Stimulated activated CD8-positive, alpha-beta memory T cell treated with anti-CD3 and anti-CD28 coated beads, Interleukin-12 subunit alpha, Interleukin-12 subunit beta, amount 100 ng/mL, for 24 hours (primary cell): ENCODE results near the gene CD320.
"Not testable (repeated sequence)": the region's sequence is repeated elsewhere in the genome, so short reads cannot be mapped to it uniquely, and the experiment has no call there.

Source experiments
- DNase-seq: peaks from one replicate; pipeline ENCODE4 v3.0.0-alpha.2; 2020; ENCODE audit errors: extremely low read depth

Gene CD320

GRCh38 chr19:8307965-8308866, at the start of gene CD320:
Gene CD320, minus strand, starts transcription at chr19:8308358. Its CDS starts 68 bp downstream, at chr19:8308290.
- peak; percentile 72 for DNase-seq

- no peak for DNase-seq
Observed at GRCh38 chr19:8357007-8357521, 48.9 kb upstream of the CD320 start.

GRCh38 chr19:8355631-8356402, 47.7 kb upstream of the CD320 start:
- DNase-seq: no peak

- not testable (repeated sequence) for DNase-seq
Observed at GRCh38 chr19:8352845-8353244, 44.7 kb upstream of the CD320 start.

DNA sequence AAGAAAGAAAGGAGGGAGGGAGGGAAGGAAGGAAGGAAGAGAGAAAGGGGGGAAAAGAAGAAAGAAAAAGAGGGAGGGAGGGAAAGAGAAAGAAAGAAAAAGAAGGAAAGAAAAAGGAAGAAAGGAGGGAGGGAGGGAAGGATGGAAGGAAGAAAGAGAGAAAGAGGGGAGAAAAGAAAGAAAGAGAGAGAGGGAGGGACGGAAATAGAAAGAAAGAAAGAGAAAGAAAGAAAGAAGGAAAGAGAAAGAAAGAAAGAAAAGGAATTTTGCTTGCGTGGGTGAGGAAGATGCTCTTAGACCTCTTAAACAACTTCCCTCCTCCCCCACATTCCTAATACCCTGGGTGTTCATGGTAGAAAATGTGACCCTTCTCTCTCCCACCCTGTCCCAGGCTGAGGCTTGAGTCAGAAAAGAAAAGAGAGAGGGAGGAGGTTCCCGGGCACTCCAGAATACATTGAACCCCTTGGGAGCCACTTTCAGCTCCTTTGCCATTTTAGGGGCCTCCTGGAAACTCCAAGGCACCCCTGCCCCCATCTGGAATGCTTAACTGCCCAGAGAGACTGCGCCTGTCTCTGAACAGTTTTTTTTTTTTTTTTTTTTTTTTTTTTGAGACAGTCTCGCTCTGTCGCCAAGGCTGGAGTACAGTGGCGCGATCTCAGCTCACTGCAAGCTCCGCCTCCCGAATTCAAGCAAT, 44.1 kb upstream of the CD320 start:
- DNase-seq: no peak

DNA sequence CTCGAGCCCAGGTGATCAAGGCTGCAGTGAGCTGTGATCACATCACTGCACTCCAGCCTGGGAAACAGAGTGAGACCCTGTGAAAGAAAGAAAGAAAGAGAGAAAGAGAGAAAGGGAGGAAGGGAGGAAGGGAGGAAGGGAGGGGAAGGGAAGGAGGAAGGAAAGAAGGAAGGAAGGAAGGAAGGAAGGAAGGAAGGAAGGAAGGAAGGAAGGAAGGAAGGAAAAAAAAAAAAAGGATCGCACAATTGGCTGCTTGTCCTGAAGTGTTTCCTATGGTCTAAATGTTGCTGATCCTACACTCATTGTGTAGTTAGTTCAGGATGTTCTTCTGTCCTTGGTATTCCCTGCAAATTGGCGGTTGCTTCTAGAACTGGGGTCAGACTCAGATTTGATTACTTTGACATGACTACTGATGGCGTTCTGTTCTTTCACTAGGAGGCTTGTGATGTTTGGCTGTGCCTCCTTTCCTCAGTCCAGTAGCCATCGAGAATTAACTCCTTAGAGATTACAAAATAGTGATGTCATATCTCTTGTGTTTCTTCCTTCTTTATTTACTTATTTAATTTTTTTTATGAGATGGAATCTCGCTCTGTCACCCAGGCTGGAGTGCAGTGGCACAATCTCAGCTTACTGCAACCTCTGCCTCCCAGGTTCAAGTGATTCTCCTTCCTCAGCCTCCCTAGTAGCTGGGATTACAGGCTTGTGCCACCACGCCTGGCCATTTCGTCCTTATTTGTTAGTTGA, 41.6 kb upstream of the CD320 start:
- DNase-seq: not testable (repeated sequence)

DNA sequence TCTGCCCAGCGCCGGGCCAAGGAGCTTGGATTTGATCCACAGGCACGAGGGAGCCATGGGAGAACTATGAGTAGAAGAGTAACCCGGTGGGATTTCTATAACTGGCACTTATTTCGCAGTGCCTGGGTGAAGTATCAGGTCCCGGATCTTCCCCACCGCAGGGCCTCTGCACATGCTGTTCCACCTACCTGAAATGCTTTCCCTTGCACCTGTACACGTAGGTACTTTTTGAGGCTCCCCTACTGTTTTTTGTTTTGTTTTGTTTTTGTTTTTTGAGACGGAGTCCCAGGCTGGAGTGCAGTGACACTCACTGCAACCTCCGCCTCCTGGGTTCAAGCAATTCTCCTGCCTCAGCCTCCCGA, 35.3 kb upstream of the CD320 start:
- no peak for DNase-seq

- peak; percentile 82 for DNase-seq
Observed at GRCh38 chr19:8342684-8343482, 34.7 kb upstream of the CD320 start, which contains the start of gene KANK3. Gene KANK3, minus strand, starts transcription at chr19:8343262. Its CDS starts 5,434 bp downstream, at chr19:8337828.

DNA sequence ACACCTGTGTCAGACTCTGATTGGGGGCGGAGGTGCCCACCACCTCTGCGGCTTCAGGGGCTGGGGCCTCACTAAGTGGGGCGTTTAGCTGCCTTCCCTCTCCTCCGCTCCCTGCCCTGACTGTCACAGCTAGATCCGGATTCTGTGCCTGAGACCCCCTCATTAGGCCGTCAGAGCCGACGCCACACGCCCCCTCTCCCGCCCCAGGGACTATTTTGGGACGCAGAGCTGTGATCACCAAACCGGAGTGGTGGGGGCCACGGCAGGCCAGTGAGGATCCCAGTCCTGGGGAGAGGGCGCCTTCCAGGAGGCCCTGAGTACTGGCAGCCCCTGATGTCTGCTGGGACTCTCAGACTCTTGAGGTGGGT, 34.1 kb upstream of the CD320 start:
- no peak for DNase-seq

- DNase-seq: not testable (repeated sequence)
Observed at GRCh38 chr19:8341504-8341903, 33.3 kb upstream of the CD320 start.

DNA sequence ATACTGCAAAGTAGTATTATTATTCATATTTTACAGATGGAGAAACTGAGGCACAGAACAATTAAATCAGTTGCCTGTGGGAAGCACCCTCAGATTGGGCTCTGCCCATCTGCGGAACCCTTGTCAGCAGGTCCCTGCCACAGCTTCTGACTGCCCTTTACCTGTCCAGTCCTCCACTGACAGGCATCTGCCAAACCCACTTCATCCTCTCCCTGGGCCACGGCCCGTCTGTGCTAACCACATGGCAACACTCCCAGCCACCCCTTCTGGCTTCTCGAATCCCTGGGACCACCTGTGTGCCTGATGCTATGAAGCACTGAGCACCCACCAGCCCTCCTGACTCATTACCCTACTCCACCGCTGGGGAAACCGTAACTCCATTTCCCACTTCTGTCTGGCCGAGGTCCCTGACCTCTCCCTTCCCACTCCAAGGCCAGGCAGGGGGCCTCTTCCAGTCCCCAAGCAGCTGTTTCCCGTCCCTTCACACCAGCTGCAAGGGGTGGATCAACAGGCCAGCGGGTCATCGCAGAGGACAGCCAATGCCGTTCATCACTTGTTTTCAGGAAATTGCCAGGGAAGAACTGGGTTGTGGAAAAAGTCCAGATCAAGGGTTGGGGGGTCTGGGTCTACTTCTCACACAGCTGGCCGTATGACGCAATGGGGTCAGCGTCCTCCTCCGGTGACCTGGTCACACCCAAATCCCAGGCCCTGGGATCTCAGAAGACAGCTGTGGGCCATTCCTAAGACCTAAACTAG, 32.4 kb upstream of the CD320 start:
- no peak for DNase-seq

DNA sequence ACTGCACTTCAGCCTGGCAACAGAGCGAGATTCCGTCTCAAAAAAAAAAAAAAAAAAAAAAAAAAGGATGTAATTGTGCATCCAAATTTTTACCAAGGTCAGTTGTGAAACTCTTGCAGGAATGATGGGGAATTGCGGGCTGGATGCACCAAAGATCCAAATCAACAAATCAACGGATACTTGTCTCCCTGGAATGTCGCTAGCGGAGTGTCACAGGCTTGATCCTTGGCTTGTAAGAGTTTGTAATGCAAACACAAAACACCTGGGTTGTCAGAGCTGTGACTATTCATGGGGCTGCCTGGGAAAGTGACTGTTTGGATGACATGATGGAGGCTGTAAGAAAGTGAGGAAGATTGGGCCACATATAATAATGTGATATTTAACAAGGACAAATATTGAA, 30.7 kb upstream of the CD320 start:
- DNase-seq: no peak

- no peak for DNase-seq
Observed at GRCh38 chr19:8337728-8338127, 29.6 kb upstream of the CD320 start.

- no peak for DNase-seq
Observed at GRCh38 chr19:8336660-8337059, 28.5 kb upstream of the CD320 start.

DNA sequence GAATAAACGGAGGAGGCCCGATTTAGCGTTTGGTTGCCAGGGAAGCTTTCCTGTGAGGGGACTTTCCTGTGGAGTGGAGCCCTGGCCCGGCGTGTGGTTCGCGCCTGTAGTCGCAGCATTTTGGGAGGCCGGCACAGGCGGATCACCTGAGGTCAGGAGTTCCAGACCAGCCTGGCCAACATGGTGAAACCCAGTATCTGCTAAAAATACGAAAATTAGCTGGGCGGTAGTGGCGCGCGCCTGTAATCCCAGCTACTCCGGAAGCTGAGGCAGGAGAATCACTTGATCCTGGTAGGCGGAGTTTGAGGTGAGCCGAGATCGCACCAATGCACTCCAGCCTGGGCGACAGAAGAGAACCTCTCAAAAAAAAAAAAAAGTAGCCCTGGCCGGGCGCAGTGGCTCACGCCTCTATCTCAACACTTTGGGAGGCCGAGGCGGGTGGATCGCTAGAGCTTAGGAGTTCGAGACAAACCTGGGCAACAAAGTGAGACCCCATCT, 28.0 kb upstream of the CD320 start:
- DNase-seq: no peak

GRCh38 chr19:8335343-8336071, 27.3 kb upstream of the CD320 start:
- DNase-seq: no peak

GRCh38 chr19:8334458-8335342, 26.5 kb upstream of the CD320 start:
- no peak for DNase-seq
